NCI-H345 treated with DMSO at 0.1 percent for 48 hours (cell line): Measurements from ENCODE around the gene ADARB2.
"Not testable (repeated sequence)": the region's sequence is repeated elsewhere in the genome, so short reads cannot be mapped to it uniquely, and the experiment has no call there.

Experiments used
- DNase-seq: peaks from one replicate; lab custom pipeline; 2025; ENCODE audit not compliant: unreplicated experiment; lab: John Stamatoyannopoulos, UW

ADARB2 gene

GRCh38 chr10:1339396-1339795 lies 397.9 kb downstream of the ADARB2 start:
- no peak for DNase-seq

GRCh38 chr10:1335642-1336041 lies 401.7 kb downstream of the ADARB2 start:
- no peak for DNase-seq

DNA sequence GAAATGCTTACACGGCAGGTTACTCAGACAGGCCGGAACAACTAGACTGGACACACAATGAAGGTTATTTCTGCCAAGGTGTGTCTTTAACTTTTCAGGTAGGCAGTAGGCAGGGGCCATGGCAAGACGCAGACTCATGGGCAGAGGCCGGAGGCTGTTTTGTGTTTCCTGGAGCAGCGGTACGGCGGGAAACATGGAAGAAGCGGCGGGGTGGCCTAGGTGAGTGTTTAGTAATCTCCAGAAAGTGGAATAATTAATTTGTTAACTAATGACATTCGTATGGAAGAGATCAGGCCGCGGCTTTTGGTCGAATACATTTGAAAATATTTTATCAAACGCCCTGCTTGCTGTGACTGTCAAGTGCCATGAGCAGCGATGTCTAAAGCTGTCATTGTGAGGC lies 403.3 kb downstream of the ADARB2 start:
- DNase-seq: no peak

GRCh38 chr10:1331560-1331959 lies 405.8 kb downstream of the ADARB2 start:
- DNase-seq: no peak

- no peak for DNase-seq
Measured at GRCh38 chr10:1329622-1330021, 407.7 kb downstream of the ADARB2 start.

DNA sequence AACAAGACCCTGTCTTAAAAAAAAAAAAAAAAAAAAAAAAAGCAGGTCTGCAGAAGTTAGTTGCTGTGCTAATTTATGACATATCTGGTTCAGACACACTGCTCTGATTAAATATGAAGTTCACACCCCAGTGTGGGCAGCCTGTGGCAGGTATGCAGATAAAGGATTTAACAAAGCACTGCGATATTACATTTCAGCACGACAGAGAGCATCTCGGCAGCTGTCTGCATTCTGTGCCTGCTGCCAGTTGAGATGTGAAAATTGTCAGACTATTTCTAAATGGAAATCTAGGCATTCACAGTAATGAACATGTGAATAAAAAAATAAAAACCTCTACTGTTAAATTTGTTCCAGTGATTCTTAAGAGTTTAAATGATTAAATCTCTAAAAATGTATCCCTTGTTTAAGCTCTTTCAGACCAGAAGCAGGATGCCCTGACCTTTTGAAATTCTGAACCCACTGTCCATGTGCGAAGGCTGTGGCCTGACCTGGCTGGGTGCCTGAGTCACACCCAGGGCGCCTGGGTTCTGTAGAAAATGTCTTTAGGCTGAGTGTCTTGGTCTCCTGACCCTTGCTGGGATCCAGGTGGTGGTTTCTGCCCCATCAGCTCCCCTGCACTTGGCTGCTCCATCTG lies 408.2 kb downstream of the ADARB2 start:
- no peak for DNase-seq

DNA sequence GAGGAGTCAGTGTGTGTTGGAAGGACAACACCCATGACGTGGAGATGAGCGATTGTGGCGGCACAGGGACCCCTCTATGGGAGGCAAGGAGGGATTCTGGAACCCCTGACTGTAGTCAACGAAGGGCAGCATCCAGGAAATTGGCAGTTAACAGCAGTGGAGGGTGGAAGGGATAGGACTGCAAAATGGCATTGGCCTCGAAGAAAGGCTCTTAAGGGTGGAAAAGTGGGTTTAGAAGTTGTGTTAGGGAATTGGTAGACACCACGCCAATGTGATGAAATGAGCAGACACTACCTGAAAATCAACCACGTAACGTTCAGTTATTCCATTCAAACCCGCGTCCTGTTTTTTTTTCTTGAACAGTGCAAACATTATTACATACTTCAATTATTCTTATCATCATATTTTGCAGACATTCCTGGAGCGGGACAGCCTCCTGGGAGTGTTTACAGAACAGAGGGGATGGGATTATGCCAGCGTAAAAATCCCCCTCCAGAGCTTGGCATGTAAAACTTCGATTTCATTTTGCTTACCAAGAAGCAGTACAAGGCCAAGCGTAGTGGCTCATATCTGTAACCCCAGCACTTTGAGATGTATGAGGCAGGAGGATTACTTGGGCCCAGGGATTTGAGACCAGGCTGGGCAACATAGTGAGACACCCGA lies 409.0 kb downstream of the ADARB2 start:
- DNase-seq: no peak

- no peak for DNase-seq
Measured at GRCh38 chr10:1327759-1328158, 409.6 kb downstream of the ADARB2 start.

DNA sequence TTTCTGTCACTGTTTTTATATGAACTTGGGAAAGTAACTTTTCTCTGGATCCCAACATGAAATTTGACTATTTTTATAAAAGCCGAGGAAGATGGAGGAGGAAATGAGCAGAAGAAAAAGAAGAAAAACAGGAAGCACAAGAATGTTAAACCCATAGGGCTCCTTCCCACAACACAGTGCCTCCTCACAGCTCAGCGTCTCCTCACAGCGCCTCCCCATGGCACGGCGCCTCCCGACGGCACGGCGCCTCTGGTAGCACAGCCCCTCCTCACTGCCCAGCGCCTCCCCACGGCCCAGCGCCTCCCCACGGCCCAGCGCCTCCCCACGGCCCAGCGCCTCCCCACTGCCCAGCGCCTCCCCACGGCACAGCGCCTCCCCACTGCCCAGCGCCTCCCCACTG lies 410.8 kb downstream of the ADARB2 start:
- DNase-seq: not testable (repeated sequence)

DNA sequence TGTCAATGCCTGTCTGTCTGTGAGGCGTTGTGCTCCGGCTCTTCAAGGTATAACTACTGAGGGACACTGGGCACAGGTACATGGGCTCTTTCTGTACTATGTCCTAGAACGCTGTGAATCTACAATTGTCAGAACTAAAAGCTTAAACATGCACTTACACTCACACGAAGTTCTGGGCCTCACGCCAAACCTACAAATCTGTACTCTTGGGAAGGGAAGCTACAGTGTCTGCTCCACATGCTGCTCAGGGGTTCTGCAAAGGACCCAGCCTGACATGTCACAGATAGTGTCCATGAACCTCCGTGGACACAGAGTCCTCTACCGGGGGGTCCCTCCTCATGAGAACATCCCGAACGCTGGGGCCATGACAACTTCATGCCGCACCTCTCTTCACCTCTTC lies 412.4 kb downstream of the ADARB2 start:
- DNase-seq: no peak

DNA sequence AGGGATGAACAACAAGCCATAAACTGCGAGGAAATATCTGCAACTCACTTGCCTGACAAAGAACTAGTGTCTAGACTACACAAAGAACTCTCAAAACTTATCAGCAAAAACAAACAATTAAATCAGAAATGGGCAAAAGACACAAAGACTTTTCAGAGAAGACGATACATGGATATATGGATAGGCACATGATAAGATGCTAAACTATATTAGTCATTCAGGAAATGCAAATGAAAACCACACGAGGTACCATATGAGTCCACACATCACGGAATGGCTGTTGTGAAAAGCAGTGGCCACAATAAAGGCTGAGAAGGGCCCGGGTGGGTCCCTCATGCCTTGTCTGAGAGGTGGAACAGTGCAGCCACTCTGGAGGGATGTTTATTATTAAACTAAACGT lies 413.4 kb downstream of the ADARB2 start:
- DNase-seq: no peak

DNA sequence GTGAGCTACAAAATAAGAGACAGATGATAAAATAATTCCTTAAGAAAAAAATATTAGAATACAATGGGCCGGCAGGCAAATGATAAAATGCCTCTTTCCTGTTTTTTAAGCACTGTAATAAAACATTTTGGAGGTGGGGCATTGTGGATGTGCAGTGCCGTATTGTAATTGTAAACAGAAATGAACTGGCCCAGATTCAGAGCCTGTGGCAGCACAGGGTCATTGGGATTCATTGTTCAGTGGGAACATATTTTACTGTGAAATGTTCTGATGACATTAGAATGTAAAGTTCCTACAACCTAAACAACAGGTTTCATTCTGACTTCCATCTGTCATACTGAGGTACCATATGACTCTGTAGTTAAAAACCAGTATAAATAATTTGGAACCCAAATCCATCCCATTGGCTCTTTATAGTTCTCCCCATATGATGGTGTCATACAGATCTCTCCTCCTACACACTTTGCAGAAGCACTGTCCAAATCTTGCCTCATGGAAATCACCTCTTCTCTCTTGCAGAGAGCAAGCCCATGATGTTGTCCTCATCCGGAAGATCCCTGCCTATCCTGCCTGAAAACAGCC lies 416.5 kb downstream of the ADARB2 start:
- no peak for DNase-seq

DNA sequence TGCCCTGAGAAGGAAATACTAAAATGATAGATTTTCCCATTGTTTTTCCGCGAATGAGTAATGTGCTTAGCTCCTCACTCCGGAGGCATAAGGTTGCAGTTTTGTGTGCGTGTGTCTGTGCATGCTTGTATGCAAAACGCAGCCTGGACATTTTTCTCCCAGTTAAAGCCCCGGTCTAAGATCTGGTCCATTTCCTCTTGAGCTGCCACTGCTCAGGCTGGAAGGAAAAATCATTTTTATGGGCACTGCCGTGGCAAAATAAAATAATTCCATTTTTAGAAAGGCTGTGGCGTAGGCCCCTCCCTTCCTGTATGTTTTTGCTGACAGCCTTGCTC lies 420.5 kb downstream of the ADARB2 start:
- no peak for DNase-seq

DNA sequence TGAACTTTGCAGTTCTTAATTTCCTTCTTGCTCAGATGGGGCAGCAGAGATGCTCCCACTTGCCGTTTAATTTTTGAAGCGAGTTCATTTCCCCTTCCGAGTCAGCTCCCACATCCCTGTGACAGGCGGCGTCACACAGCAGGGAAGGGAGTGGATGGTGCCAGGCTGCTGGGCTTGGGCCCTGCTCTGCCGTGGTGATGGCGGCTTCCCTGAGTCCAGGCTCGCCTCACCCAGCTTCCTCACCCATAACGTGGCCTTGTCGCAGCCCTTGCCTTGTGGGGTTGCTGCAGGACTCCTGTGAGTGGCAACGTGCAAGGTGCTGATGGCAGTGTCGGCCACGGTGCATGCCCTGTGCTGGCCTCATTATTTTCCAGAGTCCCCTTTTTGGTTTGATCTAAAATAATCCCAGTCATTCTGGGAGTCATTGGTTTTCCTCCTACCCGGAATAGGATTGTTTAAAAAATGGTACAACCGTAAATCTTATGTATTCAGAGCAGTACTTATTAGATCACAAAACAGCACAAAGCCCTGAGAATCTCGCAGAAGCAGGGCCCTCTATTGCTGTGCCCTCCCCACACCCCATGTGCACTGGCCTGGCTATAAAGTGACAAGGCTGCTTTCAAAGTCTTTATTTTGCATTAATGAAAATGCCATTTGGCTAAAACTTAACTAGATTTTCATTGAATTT lies 421.1 kb downstream of the ADARB2 start:
- no peak for DNase-seq

- DNase-seq: no peak
Measured at GRCh38 chr10:1315178-1315577, 422.1 kb downstream of the ADARB2 start.

DNA sequence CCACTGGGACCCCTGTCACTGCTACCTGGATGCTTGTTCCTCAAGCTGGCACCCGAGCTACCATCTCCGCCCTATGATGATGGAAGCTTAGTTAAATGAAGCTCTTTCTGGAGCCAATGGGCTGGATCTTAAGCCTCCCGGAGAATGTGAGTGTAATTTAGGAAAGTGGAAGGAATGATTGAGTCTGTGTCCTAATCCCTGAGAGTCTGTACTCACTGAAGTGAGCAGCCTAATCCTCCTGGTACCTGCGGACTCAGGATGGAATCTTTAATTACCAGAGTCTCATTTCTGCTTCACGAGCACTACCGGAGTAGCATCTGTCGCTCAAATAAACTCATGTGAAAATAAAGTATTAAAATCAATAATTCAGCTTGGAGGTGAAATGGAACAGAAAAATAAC lies 425.6 kb downstream of the ADARB2 start:
- no peak for DNase-seq

DNA sequence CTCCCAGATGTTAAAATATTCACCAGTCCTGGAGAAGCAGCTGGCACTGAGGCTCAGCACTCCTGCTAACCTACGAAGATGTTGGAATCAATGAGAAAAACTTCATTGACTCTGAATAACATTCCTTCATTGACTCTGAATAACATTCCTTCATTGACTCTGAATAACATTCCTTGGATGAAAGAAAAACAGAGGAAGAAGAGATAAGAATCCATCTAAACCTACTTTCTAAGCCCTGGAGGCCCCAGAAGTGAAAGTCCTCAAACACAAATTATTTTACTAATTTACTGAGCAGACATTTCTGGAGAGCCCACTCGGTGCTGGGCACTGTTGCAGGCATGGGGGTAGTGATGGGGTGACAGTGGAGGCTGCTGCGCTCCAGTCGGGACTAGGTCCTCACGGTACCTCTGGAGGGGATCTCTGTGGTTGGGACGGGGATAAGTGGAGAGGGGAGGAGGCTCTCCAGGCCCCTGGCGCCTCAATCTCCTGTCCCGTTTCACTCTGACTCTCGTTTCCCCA lies 427.0 kb downstream of the ADARB2 start:
- no peak for DNase-seq

GRCh38 chr10:1309617-1310270 lies 427.6 kb downstream of the ADARB2 start:
- no peak for DNase-seq

- no peak for DNase-seq
Measured at GRCh38 chr10:1308962-1309616, 428.2 kb downstream of the ADARB2 start.

- DNase-seq: no peak
Measured at GRCh38 chr10:1308173-1308961, 429.0 kb downstream of the ADARB2 start.
